ENCODE data around the gene MCRIP1. TPM values are rescaled to one million over a fixed set of nuclear protein-coding genes. Genes with fewer than 3 reads are reported as not detected.

Gene MCRIP1
- polyA plus RNA-seq, 1 of the 3 experiments (the other 2 are of a cell fraction) = 156 TPM

DNA sequence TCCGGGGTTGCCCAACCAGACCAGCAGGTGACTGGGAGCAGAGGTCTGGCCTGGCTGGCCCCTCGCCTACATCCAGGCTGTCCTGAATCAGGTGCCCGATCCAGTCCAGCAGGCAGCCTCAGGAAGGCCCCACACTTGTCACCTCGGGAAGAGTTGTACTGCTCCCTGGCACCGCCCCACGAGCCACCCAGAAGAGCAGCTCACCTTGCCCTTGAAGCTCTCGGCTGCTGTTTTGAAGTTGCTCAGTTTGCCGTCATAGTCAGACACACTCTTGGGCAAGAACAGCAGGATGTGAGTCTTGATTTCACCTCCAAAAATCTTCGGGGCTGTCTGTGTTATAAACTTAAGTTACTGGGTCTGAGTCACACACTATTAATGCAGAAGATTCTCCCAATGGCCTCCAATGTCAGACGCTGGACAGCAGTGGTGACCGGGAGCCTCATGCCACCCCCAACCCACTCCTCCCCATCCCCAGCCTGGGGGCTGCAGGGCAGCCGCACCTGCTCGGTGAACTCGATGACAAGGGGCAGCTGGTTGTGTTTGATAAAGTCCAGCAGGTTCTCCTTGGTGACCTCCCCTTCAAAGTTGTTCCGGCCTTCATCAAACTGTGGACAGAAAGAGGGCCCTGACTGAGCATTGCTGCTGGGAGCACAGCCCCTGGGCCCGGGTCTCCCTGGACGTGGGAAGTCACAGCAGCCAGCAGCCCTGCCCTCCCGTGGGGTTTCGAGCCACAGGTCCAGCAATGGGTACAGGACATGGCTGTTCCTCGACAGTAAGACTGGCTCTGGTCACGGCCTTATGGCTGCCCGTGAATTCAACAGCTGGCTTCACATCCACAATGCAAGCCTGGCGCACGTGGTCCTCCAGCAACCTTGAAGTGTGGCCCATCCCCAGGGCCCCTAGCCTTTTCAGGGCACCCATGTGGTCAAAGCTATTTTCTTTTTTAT is 13.9 kb upstream of the MCRIP1 start:
- Histone ChIP-seq H3K4me1 (ENCODE audit: control insufficient read depth in 1 of 2, insufficient read depth in 2 of 2, low read depth in 1 of 2, low read length in 1 of 2) (no peaks in the 10 kb centered on the region), H3K4me2 (no peak overlapping the region), H3K4me3 (ENCODE audit: low read depth in 2 of 2, low read length in 1 of 2) (no peak overlapping the region), H3K36me3 (replicated peaks in 1 of 2; ENCODE audit: control insufficient read depth in 1 of 2, insufficient read depth in 2 of 2, low read length in 1 of 2) (peaks cover 62 to 63% of the 10 kb centered on the region in 2 experiments), H3K9me2 (no peaks in the 10 kb centered on the region), H3K9ac (no peak overlapping the region), H2AFZ (ENCODE audit: low read depth) (no peak overlapping the region), H3F3A (replicated peaks; ENCODE audit: insufficient read depth) (peaks cover 57% of the 10 kb centered on the region), H3K27ac (ENCODE audit: low read depth in 2 of 2, low read length in 1 of 2) (no peak overlapping the region), H3K79me2 (ENCODE audit: insufficient read depth) (peaks cover 21% of the 10 kb centered on the region), H3K9me3 (no peaks in the 10 kb centered on the region), H3K27me3 (ENCODE audit: insufficient read depth) (no peaks in the 10 kb centered on the region), H4K20me1 (ENCODE audit: insufficient read depth) (peaks cover 10% of the 10 kb centered on the region; the same call in 1 of the 2 replicates)
- ChIA-PET POLR2A (interaction anchor here (1.1 kb wide), 1 partner anchor 14 kb away, joined by 3 read pairs; the partner anchor contains the start of gene MCRIP1), CTCF (interaction anchor here (0.7 to 3.5 kb wide), 5 partner anchors 8 to 114 kb away, joined by 3 to 10 read pairs (median 3); no protein-coding TSS in a partner anchor)
- DNase-seq = no peak
- 90% methylated on average over 15 of the region's 24 CpGs for WGBS (ENCODE audit: low lambda C conversion rate)
- TF ChIP-seq JUND (IDR thresholded peaks at IDR 0.05) (no peak), IRF3 (IDR thresholded peaks at IDR 0.05; ENCODE audit: low read depth, low read length) (no peak), EP300 (IDR thresholded peaks at IDR 0.05; ENCODE audit: borderline replicate concordance in 1 of 2, low read depth in 1 of 2, low read length in 1 of 2) (no peak), SMC3 (IDR thresholded peaks at IDR 0.05; ENCODE audit: low read depth, low read length) (no peak)
- TF ChIP-seq, protein P1, sequence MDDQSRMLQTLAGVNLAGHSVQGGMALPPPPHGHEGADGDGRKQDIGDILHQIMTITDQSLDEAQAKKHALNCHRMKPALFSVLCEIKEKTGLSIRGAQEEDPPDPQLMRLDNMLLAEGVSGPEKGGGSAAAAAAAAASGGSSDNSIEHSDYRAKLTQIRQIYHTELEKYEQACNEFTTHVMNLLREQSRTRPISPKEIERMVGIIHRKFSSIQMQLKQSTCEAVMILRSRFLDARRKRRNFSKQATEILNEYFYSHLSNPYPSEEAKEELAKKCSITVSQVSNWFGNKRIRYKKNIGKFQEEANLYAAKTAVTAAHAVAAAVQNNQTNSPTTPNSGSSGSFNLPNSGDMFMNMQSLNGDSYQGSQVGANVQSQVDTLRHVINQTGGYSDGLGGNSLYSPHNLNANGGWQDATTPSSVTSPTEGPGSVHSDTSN (IDR thresholded peaks at IDR 0.05) = no peak

GRCh38 chr17:81845881-81846742 is 13.0 kb upstream of the MCRIP1 start:
- Histone ChIP-seq H3K4me2 (no peak overlapping the region), H3F3A (replicated peaks; ENCODE audit: insufficient read depth) (peaks cover 52% of the 10 kb centered on the region), H3K9me2 (no peaks in the 10 kb centered on the region), H3K4me3 (ENCODE audit: low read depth in 2 of 2, low read length in 1 of 2) (no peak overlapping the region), H3K9ac (no peak overlapping the region), H3K27me3 (ENCODE audit: insufficient read depth) (no peaks in the 10 kb centered on the region), H3K4me1 (ENCODE audit: control insufficient read depth in 1 of 2, insufficient read depth in 2 of 2, low read depth in 1 of 2, low read length in 1 of 2) (no peaks in the 10 kb centered on the region), H4K20me1 (ENCODE audit: insufficient read depth) (peaks cover under 1% of the 10 kb centered on the region; the same call in 1 of the 2 replicates), H3K9me3 (no peaks in the 10 kb centered on the region), H3K27ac (ENCODE audit: low read depth in 2 of 2, low read length in 1 of 2) (no peak overlapping the region), H3K79me2 (ENCODE audit: insufficient read depth) (peaks cover 12% of the 10 kb centered on the region), H3K36me3 (replicated peaks in 1 of 2; ENCODE audit: control insufficient read depth in 1 of 2, insufficient read depth in 2 of 2, low read length in 1 of 2) (peaks cover 53 to 55% of the 10 kb centered on the region in 2 experiments), H2AFZ (ENCODE audit: low read depth) (no peak overlapping the region)
- ChIA-PET CTCF (interaction anchor here (3.5 kb wide), 1 partner anchor 23 kb away, joined by 10 read pairs; no protein-coding TSS in a partner anchor), POLR2A (no interaction called here)
- DNase-seq = no peak
- TF ChIP-seq NRF1 (IDR thresholded peaks at IDR 0.05; ENCODE audit: low read depth, low read length) = no peak
- no peak for TF ChIP-seq SIN3A (IDR thresholded peaks at IDR 0.05; ENCODE audit: borderline replicate concordance, low read depth, low read length)
- no peak for TF ChIP-seq USF2 (IDR thresholded peaks at IDR 0.05; ENCODE audit: borderline replicate concordance, low read depth, low read length)
- 93% methylated on average over 33 of the region's 38 CpGs for WGBS (ENCODE audit: low lambda C conversion rate)
